ENCODE results near the gene HMCN2.

HMCN2 gene, protein sequence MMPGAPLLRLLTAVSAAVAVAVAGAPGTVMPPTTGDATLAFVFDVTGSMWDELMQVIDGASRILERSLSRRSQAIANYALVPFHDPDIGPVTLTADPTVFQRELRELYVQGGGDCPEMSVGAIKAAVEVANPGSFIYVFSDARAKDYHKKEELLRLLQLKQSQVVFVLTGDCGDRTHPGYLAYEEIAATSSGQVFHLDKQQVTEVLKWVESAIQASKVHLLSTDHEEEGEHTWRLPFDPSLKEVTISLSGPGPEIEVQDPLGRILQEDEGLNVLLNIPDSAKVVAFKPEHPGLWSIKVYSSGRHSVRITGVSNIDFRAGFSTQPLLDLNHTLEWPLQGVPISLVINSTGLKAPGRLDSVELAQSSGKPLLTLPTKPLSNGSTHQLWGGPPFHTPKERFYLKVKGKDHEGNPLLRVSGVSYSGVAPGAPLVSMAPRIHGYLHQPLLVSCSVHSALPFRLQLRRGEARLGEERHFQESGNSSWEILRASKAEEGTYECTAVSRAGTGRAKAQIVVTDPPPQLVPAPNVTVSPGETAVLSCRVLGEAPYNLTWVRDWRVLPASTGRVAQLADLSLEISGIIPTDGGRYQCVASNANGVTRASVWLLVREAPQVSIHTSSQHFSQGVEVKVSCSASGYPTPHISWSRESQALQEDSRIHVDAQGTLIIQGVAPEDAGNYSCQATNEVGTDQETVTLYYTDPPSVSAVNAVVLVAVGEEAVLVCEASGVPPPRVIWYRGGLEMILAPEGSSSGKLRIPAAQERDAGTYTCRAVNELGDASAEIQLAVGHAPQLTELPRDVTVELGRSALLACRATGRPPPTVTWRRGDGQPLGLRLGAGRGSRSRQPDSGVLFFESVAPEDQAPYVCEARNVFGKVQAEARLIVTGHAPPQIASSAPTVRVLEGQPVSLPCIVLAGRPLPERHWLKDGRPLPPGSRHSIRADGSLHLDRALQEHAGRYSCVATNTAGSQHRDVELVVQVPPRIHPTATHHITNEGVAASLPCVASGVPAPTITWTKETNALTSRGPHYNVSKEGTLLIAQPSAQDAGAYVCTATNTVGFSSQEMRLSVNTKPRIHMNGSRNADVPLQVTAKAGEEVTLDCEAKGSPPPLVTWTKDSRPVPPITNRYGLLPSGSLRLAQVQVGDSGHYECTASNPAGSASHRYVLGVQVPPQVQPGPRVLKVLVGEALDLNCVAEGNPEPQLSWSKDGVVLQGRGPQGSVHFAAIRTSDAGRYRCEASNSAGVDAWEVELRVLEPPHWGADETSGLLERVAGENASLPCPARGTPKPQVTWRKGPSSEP (N-terminal part only)

DNA sequence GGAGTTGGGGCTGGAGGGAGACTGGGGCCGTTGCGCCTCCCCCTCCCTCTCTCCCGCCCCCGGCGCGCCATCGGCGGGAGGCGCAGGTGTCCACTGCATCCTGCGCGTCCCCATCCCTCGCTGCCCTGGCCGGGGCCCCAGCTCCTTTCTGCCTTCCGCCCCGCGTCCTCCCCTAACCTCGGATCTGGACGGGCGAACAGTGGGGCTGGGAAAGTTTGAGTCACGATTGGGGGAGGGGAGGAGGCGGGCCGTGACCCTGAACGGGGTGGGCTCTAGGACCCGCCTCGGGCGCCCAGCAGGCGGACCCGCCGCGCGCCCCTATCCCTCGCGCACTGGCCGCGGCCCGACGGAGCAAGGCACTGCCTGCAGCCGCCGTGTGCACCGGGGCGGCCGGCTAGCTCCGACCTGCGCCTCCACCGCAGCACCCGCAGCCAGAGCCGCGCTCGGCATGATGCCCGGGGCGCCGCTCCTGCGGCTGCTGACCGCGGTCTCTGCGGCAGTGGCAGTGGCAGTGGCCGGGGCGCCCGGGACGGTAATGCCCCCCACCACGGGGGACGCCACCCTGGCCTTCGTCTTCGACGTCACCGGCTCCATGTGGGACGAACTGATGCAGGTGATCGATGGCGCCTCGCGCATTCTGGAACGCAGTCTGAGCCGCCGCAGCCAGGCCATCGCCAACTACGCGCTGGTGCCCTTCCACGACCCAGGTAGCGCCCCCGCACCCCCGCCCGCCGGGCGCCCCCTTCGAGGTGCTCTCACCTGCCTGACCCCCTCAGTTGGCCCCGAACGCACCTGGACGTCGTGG, at the start of gene HMCN2:
Gene HMCN2 (plus strand): TSS at position 330 of the 805 bp plus-strand sequence. CDS start 119 bp downstream, at position 449.
- no peak for DNase-seq

DNA sequence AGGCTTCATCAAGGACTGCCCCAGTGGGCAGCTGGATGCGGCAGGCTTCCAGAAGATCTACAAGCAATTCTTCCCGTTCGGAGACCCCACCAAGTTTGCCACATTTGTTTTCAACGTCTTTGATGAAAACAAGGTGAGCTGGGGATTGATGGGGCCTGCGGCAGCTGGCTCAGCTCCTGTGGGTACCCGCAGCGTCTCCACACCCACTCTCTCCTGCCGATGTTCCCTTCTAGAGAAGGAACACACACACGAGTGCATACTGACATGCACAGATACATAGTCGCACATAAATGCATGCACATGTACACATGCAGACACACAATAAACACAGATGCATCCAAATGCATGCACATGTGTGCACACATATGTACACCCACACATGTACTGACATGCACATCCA, 47.7 kb upstream of the HMCN2 start:
- no peak for DNase-seq

DNA sequence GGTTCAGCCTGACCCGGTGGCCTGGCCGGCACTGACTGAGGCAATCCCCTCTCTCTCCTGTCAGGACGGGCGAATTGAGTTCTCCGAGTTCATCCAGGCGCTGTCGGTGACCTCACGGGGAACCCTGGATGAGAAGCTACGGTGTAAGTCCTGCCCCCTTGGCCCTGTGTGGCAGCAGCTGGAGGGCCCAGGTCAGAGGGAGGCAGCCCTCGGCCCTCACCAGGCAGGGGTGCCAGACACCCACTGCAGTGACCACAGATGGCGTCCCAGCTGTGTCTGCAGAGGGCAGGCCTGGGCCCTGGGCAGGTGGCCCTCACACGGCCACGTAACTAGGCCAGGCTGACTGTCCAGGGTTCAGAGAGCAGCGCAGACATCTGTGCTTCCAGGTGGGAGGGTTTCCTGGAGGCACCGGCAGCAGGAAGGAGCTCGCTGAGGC, 45.9 kb upstream of the HMCN2 start:
- DNase-seq, result peak; percentile 39 to 64

DNA sequence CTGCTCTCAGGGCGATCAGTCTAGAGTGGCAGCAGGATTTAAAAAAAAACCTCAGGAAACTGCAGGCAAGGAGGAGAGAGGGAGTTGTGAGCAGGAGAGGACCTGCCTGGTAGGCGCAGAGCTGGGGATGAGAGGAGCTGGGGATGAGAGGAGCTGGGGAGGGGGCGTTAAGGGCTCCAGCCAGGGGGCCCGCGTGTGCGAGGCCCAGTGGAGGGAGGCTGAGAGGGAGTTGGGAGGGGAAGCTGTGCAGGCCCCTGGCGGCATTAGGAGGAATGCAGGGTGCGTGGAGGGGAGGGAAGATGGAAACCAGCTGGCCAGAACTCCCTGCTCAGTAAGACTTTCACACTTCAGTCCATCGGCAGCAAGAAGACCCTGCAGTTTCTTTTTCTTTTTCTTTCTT, 45.2 kb upstream of the HMCN2 start:
- DNase-seq, result peak in 1 of 2 experiments; percentile 31

DNA sequence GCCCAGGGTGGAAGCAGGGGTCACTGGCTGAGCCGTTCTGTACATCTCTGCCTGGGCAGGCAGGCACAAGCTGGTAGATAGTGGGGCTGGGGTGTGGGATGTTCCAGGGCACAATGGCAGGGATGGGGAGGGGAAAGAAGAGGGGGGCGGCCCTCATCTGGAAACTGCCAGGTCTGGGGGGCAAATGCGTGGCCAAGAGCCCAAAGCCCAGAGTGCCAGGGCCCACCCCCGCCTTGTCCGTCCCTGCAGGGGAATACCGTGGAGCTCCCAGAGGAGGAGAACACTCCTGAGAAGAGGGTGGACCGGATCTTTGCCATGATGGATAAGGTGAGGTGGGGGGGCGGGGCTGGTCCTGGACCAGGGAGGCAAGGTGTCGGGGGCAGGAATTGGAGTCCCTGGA, 42.7 kb upstream of the HMCN2 start:
- no peak for DNase-seq

DNA sequence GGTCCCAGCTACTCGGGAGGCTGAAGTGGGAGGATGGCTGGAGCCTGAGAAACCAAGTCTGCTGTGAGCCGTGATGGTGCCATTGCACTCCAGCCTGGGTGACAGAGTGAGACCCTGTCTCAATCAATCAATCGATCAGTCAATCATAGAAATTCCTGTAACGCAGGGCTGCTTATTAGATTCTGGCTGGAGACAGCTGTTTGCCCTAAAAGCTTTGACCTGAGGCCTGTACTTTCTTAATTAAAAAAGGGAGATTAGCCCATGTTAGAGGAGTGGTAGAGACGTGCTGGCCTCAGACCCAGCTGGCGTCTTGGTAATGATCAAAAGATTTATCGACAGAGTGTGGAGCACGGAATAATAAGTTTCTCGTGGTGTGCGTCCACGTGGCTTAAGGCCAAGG, 40.5 kb upstream of the HMCN2 start:
- no peak for DNase-seq

DNA sequence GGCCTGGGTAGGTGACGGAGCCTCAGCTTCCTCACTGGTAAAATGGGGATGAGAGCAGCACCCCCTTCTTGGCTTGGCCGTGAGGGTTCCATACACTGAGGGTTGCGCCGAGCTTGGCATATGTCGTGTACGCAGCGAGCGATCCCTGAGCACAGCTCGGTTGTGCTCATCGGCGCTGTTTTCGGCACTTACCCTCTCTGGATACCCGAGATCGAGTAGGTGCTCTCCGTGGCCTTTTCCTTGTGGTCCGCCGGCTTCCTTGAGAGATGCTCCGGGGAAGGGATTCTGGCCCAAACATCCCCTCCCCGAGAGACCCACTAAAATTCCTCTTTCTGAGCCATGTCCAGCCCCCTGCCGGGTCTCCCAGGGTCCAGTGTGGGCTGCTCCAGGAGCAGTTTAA, 40.0 kb upstream of the HMCN2 start:
- no peak for DNase-seq

DNA sequence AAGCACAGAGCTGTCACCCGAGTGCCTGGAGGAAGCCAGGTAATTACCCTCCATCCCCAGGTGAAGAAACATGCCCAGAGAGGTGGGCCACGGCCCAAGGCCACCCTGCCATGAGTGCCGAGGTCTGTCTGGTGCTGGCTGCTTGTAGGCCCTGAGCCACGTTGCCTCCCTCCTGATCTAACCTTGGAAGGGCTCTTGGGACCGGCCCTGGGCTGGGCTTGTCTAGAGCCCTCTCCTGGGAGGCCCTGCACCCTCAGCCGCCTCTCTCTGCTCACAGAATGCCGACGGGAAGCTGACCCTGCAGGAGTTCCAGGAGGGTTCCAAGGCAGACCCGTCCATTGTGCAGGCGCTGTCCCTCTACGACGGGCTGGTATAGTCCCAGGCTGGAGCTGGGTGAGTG, 39.4 kb upstream of the HMCN2 start:
- no peak for DNase-seq

DNA sequence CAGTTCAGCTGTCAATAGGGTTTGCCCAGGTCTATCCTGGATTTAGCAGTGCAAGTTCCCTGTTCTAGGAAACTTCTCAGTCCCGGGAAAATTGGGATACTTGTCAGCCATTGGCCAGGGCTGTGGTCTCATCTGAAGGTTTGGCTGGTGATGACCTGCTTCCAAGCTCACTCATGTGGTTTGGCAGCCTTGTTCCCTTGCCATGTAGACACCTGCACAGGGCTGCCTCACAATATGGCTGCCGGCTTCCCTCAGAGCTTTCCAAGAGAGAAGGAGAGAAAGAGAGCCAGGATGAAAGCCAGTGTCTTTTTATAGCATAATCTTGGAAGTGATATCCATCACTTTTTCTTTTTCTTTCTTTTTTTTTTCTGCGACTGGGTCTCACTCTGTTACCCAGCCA, 37.7 kb upstream of the HMCN2 start:
- no peak for DNase-seq

DNA sequence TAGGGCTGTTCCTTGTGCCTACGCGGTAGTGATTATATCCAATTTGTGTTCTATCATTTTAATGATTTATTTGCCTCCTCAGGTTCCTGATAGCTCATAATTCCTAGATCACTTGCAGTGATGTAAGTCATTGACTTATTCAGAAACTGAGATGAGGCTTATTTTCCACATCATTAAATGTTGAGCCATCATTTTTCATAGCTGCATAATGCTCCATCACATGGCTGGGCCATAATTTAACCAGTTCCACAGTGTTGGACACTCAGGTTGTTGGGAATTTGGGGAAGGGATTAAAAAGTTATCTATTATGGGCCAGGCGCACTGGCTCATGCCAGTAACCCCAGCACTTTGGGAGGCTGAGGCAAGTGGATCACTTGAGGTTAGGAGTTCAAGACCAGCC, 35.8 kb upstream of the HMCN2 start:
- no peak for DNase-seq

DNA sequence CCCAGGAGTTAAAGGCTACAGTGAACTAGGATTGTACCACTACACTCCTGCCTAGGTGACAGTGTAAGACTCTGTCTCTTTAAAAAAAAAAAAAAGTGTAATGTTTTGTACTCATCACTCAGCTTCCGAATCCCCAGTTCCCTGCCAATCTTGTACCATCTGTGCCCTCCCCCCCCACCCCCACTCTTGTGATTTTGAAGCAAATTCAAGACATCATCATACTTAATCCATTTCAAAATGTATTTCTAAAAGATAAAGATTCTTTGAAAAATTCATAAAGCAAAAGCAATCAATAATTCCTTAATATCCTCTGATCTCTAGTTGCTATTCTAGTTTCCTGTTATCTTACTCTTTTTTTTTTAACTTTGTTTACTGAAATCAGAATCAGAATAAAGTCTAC, 34.9 kb upstream of the HMCN2 start:
- no peak for DNase-seq

DNA sequence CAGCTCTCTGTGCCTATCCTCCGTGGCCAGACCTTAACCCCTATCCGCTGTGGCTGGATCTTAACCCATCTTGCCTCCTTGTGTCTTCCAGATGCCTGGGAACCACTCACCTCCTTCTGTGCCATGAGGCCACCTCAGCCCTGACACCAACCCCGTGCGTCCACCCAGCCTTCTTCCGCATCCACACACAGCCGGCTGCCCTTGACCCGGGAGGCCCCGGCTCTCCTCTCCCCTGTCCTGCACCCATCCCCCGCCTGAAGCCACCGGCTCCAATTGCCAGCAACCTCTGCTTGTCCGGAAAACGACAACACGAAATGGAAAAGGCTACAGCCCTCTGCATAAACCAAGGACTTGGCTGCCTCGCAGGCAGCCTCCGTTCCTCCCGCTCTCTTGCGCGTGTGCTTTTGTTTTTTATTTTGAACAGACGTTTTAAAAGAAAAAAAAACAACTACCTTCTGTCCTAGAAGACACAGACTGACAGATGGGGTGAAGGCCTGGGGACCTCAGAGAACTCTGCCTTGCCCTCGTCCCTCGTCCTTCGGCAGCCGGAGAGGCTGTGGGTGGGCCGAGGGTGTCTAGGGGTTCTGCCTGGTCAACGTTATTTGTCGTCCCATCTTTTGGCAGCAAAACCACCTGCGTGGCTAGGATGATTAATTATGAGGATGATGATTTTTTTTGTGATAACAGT, 32.5 kb upstream of the HMCN2 start:
- no peak for DNase-seq

DNA sequence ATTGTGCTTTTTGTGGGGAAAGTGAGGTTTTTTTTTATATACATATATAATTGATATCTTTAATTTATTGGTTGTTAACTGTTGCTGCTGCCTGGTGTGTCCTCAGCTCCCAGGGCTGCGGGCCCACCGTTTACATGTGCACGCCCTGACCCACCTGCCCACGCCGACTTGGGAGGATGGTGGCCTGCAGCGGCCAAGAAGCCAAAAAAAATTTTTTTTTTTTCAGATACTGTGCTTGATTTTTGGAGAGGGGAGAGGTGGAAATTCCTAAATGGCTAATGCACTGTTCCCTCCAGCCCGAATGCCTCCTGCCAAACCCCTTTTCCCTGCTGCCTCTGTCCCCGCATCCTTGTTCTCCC, 32.0 kb upstream of the HMCN2 start:
- no peak for DNase-seq

DNA sequence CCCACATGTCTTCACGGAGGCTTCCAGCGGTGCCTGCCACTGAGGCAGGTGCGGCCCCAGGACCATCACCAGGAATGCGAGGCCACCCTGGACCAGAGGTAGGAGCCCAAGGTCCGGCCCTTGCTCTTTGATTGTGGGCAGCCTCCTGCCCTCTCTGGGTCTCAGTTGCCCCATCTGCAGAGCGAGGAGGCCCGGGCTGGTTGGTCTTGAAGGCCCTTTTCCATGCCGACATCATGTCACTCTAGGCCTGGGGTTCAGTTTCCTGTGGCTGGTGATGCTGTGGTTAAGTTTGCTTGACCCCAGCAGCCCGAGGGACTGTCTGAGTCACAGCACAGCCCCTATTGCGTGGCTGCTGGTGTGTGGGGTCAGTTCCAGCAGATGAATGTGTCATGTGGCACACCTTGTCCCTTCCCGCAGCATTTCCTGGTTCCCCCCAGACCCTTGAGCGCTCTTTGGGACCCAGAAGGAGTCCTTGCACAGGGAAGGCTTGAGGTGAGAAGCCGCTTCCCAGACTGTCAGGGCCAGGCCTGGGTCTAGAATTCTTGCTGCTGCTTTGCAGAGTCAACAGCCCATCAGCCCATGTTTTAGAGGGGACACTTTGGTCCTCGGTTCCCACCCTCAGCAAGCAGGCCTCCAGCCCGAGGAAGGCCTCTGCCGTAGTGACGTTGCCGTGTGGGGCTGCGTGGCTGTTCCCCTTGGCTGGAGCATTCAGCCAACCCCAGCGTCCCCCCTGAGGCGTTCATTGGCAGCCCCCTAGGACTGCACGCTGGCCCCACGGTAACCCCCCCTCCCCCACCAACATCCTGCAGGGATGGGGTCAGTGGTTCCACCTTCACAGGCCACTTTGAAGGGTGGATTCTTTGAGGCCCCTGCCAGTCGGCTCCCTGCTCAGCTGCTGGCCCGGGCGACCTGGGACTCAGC, 31.0 kb upstream of the HMCN2 start:
- DNase-seq, result no peak

DNA sequence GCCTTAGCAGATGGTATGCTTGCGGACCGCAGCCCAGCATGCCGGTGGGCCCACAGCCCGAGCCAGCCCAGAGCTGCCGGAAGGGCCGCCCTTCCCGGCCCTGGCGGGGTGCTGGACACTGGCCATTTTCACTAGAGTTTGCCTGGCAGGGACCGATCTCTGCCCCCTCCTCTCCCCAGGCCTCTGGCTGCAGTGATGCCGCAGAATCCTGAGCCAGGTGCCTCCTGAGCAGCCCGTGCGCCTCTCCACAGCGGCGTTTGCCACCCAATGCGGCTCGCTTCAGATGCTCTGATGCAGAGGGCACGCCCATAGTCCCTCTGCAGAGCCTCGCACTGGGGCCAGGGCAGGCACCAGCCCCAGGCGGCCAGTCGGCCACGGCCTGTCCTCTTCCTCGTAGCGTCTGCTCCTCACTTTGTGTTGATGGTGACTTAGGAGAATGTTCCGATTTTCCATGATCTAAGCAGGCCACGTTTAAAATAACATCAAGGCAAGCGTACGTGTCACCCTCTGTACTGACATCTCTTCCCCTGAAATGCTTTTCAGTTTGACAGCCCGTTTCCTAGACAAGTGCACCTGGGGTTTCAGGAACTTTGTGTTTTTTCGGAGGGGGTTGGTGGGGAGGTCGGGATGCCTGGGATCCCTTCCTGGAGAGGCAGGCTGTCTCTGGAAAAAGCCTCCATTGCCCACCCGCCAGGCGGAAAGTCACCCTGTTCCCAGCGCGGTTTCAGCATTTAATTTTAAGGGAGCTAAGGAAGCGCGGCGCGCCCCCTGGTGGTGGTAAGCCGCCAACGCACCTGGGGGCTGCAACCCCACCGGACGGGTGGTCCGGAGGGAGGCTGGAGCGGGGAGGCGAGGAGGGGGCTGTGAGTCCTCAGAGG, 29.8 kb upstream of the HMCN2 start:
- peak; percentile 45 to 55 for DNase-seq

DNA sequence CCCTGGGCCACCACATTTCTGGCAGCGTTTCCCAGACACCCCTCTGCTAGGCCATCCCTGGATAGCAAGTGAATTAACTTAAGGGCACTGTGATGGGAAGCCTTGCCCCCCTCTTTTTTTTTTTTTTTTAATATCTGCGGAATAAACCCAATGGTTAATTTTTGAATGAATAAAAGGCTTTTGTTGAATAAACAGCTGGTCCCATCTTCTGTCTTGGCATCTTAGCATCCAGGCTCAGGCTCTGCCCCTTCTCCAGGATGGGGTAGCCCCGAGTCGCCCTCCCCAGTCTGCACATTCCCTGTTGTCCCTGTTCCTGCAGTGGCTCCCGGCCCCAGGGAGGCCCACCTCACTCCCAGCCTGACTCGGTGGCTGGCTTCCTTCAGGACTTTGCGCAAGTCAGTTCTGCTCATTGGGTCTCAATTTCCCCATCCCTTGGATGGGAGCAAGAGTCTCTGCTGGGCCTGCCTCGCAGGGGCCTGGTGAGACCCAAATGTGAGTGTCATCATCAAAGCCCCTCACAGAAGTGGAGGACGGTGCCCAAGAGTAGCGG, 29.0 kb upstream of the HMCN2 start:
- DNase-seq, result no peak

DNA sequence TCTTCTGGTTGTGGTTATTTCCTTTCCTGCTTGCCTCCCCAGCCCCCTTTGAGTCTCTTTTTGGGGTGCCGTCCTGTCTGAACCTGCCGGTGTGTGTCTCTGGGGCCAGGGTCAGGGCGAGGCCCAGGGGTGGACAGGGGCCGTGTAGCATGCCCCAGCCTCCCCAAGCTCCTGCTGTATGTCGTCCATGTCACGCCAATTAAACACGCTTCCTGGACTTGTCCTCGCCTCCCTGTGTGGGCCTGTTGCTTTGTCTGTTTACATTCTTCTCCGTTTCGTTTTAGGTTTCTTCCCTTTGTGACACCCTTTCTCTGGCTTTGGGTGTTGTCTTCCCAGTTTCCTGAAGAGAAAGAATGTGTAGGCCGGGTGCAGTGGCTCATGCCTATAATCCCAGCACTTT, 28.5 kb upstream of the HMCN2 start:
- DNase-seq, result no peak

DNA sequence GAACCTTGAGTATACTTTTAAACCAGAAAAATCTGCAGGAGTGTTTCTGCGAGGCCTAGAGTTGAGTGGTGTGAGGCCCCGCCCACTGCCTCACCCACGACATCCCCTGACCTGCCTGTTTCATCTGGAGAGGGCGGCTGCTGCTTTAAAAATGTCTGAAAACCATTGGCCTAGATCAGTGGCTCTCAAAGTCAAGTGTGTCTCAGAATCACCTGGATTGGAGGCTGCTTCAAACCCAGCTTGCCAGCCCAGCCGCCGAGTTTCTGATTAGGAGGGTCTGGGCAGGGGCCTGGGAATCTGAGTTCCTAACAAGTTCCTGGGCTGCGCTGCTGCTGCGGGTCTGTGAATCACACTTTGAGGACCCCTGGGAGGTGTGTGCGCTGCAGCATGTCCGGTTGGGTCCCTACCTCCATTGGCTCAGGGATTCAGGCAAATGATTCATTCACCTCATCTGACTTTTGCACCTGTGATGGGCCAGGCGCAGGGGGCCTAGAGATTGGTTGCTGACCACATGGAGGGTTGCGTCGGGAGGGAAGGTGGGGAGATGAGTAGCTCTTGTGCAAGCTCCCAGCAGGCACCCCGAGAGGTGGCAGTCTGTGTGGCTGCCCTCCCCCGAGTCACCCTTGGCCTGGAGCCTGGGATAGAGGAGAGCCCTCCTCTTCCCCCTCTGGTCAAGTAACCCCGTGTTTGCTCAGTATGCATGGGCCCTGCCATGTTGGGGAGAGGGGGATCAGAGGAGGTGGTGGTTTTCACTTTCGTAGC, 27.6 kb upstream of the HMCN2 start:
- no peak for DNase-seq

DNA sequence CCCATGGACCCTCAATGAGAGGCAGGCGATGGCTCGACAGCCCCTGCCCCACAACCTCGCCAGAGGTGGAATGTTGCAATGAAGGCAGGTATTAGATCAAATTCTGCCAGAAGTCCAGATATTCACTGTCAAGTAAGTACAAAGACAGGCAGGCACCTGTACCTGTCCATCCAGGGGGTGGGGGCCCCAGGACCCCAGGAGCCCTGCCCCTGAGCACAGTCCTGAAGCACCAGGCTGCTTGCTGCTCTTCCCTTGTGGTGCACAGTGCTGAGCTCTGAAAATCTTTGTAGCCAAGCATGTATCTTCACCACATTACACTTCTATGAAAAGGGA, 26.2 kb upstream of the HMCN2 start:
- DNase-seq, result no peak

Measured in SHP77 (cell line).